ENCODE measurements around the gene KDM4C.

GRCh38 chr9:7176561-7176960 is 418.8 kb downstream of the KDM4C start:
- TF ChIP-seq, protein P1, sequence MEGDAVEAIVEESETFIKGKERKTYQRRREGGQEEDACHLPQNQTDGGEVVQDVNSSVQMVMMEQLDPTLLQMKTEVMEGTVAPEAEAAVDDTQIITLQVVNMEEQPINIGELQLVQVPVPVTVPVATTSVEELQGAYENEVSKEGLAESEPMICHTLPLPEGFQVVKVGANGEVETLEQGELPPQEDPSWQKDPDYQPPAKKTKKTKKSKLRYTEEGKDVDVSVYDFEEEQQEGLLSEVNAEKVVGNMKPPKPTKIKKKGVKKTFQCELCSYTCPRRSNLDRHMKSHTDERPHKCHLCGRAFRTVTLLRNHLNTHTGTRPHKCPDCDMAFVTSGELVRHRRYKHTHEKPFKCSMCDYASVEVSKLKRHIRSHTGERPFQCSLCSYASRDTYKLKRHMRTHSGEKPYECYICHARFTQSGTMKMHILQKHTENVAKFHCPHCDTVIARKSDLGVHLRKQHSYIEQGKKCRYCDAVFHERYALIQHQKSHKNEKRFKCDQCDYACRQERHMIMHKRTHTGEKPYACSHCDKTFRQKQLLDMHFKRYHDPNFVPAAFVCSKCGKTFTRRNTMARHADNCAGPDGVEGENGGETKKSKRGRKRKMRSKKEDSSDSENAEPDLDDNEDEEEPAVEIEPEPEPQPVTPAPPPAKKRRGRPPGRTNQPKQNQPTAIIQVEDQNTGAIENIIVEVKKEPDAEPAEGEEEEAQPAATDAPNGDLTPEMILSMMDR (IDR thresholded peaks at IDR 0.05) = no peak
- TF ChIP-seq POLR2A (IDR thresholded peaks at IDR 0.05; ENCODE audit: low read depth) (no peak), EP300 (IDR thresholded peaks at IDR 0.05) (no peak), POLR2AphosphoS5 (IDR thresholded peaks at IDR 0.05) (no peak)
